Stimulated activated CD4-positive, alpha-beta T cell treated with anti-CD3 and anti-CD28 coated beads, Interleukin-1b, Interleukin-23, amount 100 ng/mL, for 48 hours (primary cell): ENCODE data around the gene PJA1.

Source experiments
- DNase-seq: peaks from one replicate; pipeline ENCODE4 v3.0.0-alpha.2; 2020

The PJA1 gene

GRCh38 chrX:69170319-69170718, 5.1 kb upstream of the PJA1 start:
- DNase-seq, result no peak

- DNase-seq, result peak; percentile 45
Observed at GRCh38 chrX:69163936-69164741, 1.1 kb downstream of the PJA1 start.

- no peak for DNase-seq
Observed at GRCh38 chrX:69162361-69162865, 2.8 kb downstream of the PJA1 start.

- no peak for DNase-seq
Observed at GRCh38 chrX:69161786-69162349, 3.4 kb downstream of the PJA1 start.

- no peak for DNase-seq
Observed at GRCh38 chrX:69161371-69161770, 3.9 kb downstream of the PJA1 start.

- peak; percentile 16 for DNase-seq
Observed at GRCh38 chrX:69158166-69158980, 6.9 kb downstream of the PJA1 start.

- no peak for DNase-seq
Observed at GRCh38 chrX:69156638-69157037, 8.6 kb downstream of the PJA1 start.

- DNase-seq, result no peak
Observed at GRCh38 chrX:69155786-69156520, 9.3 kb downstream of the PJA1 start.

- no peak for DNase-seq
Observed at GRCh38 chrX:69154051-69154450, 11.2 kb downstream of the PJA1 start.

- DNase-seq, result no peak
Observed at GRCh38 chrX:69153060-69153730, 12.1 kb downstream of the PJA1 start.

- no peak for DNase-seq
Observed at GRCh38 chrX:69152417-69152841, 12.8 kb downstream of the PJA1 start.

GRCh38 chrX:69151866-69152284, 13.4 kb downstream of the PJA1 start:
- no peak for DNase-seq

- no peak for DNase-seq
Observed at GRCh38 chrX:69150281-69150960, 14.8 kb downstream of the PJA1 start.

GRCh38 chrX:69149466-69150280, 15.6 kb downstream of the PJA1 start:
- no peak for DNase-seq

GRCh38 chrX:69148946-69149345, 16.3 kb downstream of the PJA1 start:
- DNase-seq, result no peak

GRCh38 chrX:69146739-69147138, 18.5 kb downstream of the PJA1 start:
- DNase-seq, result no peak

- no peak for DNase-seq
Observed at GRCh38 chrX:69145714-69146113, 19.5 kb downstream of the PJA1 start.

GRCh38 chrX:69144838-69145680, 20.2 kb downstream of the PJA1 start:
- DNase-seq, result no peak

GRCh38 chrX:69143530-69143929, 21.7 kb downstream of the PJA1 start:
- no peak for DNase-seq
